ENCODE results near the gene CNPY1.

The CNPY1 gene

DNA sequence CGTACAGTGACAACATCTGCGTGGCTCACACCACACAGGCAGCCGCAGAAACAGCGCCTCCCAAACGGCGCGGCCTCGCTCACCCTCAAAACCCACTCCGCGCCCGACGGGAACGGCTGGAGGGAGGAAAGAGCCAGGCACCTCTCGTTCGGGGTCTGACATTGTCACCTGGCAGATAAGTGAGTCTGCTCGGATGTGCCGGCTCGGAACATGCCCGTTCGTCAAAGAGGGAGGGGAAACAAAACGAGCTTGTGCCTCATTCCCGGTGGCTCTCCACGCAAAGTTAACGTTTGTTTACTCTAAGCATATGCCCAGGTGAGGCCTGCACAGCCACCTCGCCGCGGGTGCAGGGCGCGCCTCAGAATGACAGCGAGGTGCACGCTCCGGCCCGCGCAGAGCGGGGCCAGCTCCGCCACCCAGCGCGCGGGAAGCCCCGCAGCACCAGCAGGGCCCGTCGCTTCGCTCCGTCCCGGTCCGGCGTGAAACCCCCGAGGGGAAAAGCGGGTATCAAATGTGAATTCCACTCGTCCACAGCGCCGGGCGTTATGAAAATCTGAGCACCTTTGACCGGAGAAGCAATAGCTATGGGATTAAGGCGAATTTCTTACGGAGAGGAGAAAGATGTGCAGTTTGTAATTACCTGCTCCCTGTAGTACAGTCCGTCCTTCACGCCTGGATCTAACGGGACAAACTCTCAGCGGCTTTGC is 13.1 kb downstream of the CNPY1 start:
- Histone ChIP-seq H3K27me3 (ENCODE audit: control insufficient read depth, insufficient read depth, low read length) (peaks cover 5% of the 10 kb centered on the region), H3K79me2 (no peaks in the 10 kb centered on the region), H3K4me1 (peaks cover 7% of the 10 kb centered on the region), H3K27ac (no peak overlapping the region), H3K4me2 (ENCODE audit: low read length) (peak overlapping the region; percentile 58), H3K9ac (no peak overlapping the region), H3K9me3 (ENCODE audit: control insufficient read depth, low read length) (no peaks in the 10 kb centered on the region), H2AFZ (peak overlapping the region; percentile 60), H3K36me3 (ENCODE audit: control insufficient read depth, insufficient read depth, low read length) (no peaks in the 10 kb centered on the region), H3K4me3 (ENCODE audit: low read depth, low read length) (no peak overlapping the region)
- TF ChIP-seq, protein P1, sequence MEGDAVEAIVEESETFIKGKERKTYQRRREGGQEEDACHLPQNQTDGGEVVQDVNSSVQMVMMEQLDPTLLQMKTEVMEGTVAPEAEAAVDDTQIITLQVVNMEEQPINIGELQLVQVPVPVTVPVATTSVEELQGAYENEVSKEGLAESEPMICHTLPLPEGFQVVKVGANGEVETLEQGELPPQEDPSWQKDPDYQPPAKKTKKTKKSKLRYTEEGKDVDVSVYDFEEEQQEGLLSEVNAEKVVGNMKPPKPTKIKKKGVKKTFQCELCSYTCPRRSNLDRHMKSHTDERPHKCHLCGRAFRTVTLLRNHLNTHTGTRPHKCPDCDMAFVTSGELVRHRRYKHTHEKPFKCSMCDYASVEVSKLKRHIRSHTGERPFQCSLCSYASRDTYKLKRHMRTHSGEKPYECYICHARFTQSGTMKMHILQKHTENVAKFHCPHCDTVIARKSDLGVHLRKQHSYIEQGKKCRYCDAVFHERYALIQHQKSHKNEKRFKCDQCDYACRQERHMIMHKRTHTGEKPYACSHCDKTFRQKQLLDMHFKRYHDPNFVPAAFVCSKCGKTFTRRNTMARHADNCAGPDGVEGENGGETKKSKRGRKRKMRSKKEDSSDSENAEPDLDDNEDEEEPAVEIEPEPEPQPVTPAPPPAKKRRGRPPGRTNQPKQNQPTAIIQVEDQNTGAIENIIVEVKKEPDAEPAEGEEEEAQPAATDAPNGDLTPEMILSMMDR (IDR thresholded peaks at IDR 0.05) = no peak

DNA sequence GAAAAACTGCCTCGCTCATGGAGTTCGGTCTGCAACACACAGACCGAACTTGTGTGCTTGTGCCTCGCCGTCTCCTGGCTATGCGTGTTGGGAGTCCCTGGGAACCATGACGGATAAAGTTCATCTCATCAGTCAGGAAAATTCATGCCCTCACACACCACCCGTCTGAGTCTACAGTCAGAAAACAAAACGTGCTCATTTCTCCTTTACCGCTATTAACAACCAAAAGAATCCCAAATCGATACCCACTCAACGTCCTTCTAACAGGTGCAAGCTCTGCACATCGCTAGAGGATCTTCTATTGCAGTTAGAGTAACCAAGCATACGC is 13.6 kb downstream of the CNPY1 start:
- Histone ChIP-seq H3K27me3 (ENCODE audit: control insufficient read depth, insufficient read depth, low read length) (peaks cover 5% of the 10 kb centered on the region), H3K36me3 (ENCODE audit: control insufficient read depth, insufficient read depth, low read length) (no peaks in the 10 kb centered on the region), H3K9me3 (ENCODE audit: control insufficient read depth, low read length) (no peaks in the 10 kb centered on the region), H3K9ac (no peak overlapping the region), H3K79me2 (no peaks in the 10 kb centered on the region), H3K4me1 (peaks cover 7% of the 10 kb centered on the region), H3K27ac (no peak overlapping the region), H3K4me3 (ENCODE audit: low read depth, low read length) (no peak overlapping the region), H2AFZ (peak overlapping the region; percentile 60), H3K4me2 (ENCODE audit: low read length) (peak overlapping the region; percentile 58)
- TF ChIP-seq, protein P1 (IDR thresholded peaks at IDR 0.05) = no peak

DNA sequence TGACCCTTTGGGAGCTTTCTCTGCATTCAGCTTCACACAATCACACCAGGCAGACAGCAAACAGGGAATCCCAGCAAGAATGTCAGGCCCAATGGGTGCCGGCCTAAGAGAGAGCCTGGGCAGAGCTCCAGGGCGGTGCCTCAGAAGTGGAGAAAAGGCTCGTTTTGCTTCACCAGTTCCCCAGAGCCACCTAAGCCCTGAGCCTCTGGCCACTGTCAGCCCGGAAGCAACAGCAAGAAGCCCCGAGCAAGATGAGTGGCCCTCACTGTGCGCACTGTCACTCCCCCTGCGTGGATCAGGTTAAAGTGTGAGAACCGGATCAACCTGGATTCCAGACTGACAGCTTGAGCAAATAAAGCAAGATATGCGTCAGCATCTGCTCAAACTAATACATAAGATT is 14.7 kb downstream of the CNPY1 start:
- no peak overlapping the region for H3K4me3 ChIP-seq (ENCODE audit: low read depth, low read length)
- TF ChIP-seq, protein P1 (IDR thresholded peaks at IDR 0.05) = no peak
- H3K9ac ChIP-seq = no peak overlapping the region
- no peaks in the 10 kb centered on the region for H3K9me3 ChIP-seq (ENCODE audit: control insufficient read depth, low read length)
- H3K4me2 ChIP-seq (ENCODE audit: low read length) = no peak overlapping the region
- H3K4me1 ChIP-seq = peaks cover 7% of the 10 kb centered on the region
- H2AFZ ChIP-seq = no peak overlapping the region
- no peak overlapping the region for H3K27ac ChIP-seq
- no peaks in the 10 kb centered on the region for H3K79me2 ChIP-seq
- H3K27me3 ChIP-seq (ENCODE audit: control insufficient read depth, insufficient read depth, low read length) = peaks cover 5% of the 10 kb centered on the region
- no peaks in the 10 kb centered on the region for H3K36me3 ChIP-seq (ENCODE audit: control insufficient read depth, insufficient read depth, low read length)

DNA sequence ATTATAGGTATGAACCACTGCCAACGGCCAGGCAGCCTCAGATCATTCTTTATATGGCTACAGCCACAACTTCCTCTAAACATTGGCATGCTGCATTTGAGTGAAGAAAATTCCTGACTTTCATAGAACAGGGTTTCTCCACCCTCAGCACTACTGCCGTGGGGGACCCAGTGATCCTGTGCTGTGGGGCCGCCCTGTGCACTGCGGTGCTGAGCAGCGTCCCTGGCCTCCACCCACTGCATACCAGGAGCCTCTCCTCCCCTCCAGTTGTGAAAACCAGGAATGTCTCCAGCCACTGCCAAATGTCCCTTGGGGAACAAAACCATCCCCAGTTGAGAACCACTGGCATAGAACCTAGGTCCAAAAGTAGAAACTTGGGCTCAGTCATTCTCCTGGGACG is 15.8 kb downstream of the CNPY1 start:
- Histone ChIP-seq H3K27me3 (ENCODE audit: control insufficient read depth, insufficient read depth, low read length) (peaks cover 5% of the 10 kb centered on the region), H3K36me3 (ENCODE audit: control insufficient read depth, insufficient read depth, low read length) (no peaks in the 10 kb centered on the region), H3K4me2 (ENCODE audit: low read length) (no peak overlapping the region), H3K79me2 (no peaks in the 10 kb centered on the region), H3K9me3 (ENCODE audit: control insufficient read depth, low read length) (no peaks in the 10 kb centered on the region), H3K4me1 (peaks cover 7% of the 10 kb centered on the region), H3K27ac (no peak overlapping the region), H2AFZ (no peak overlapping the region), H3K4me3 (ENCODE audit: low read depth, low read length) (no peak overlapping the region), H3K9ac (no peak overlapping the region)
- TF ChIP-seq, protein P1 (IDR thresholded peaks at IDR 0.05) = no peak

DNA sequence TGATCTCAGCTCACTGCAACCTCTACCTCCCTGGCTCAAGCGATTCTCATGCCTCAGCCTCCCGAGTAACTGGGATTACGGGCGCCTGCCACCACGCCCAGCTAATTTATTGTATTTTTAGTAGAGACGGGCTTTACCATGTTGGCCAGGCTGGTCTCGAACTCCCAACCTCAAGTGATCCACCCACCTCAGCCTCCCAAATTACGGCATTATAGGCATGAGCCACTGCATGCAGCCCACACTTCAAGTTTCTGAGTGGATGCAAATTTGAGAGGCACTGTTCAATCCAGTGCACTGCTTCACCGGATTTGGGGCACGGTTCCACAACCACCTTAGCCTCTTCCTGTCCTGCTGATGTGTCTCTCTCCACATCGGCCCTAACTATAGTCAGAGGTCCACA is 16.5 kb downstream of the CNPY1 start:
- H3K36me3 ChIP-seq (ENCODE audit: control insufficient read depth, insufficient read depth, low read length) = no peaks in the 10 kb centered on the region
- no peak overlapping the region for H2AFZ ChIP-seq
- H3K4me3 ChIP-seq (ENCODE audit: low read depth, low read length) = no peak overlapping the region
- H3K4me1 ChIP-seq = peaks cover 7% of the 10 kb centered on the region
- no peaks in the 10 kb centered on the region for H3K9me3 ChIP-seq (ENCODE audit: control insufficient read depth, low read length)
- no peak overlapping the region for H3K4me2 ChIP-seq (ENCODE audit: low read length)
- H3K27ac ChIP-seq = no peak overlapping the region
- H3K9ac ChIP-seq = no peak overlapping the region
- H3K79me2 ChIP-seq = no peaks in the 10 kb centered on the region
- peaks cover 5% of the 10 kb centered on the region for H3K27me3 ChIP-seq (ENCODE audit: control insufficient read depth, insufficient read depth, low read length)
- TF ChIP-seq, protein P1 (IDR thresholded peaks at IDR 0.05) = no peak

Measured in parathyroid adenoma (tissue), 2 donors.